HepG2 (cell line): Measurements from ENCODE around the gene BMAL1. TPM values are rescaled to one million over a fixed set of nuclear protein-coding genes. Genes with fewer than 3 reads are reported as not detected.

Experiments used
- ATAC-seq: fragments of 200-7000 bp; cut with Tn5 transposase; 3 replicates; pipeline ENCODE4 v1.9.1; 2020; ENCODE audit warnings: mild to moderate bottlenecking, moderate library complexity
- BruUV-seq: library from RNA; stranded (reverse); fragments of 400-500 nt; replicated peaks from 2 replicates; lab custom pipeline; 2021; lab: Mats Ljungman, UMichigan
- CTCF ChIA-PET: fragments of 300-600 bp; formaldehyde crosslinking; extraction: SDS; loops from one replicate; lab custom pipeline; 2021; ENCODE audit warnings: low total read pairs, inconsistent platforms, low intra/inter-chr PET ratio; lab: Yijun Ruan, JAX
- POLR2A ChIA-PET: fragments of 350-600 bp; sonication (Branson Sonifier 250); formaldehyde crosslinking; loops from one replicate; lab custom pipeline; 2020; ENCODE audit warnings: antibody characterized with exemption, inconsistent platforms; lab: Yijun Ruan, JAX
- DNase-seq: peaks from one replicate; pipeline ENCODE4 v3.0.0-alpha.2; 2015; ENCODE audit warnings: low spot score
- FAIRE-seq: peaks from 3 replicates; lab custom pipeline; 2011; peaks lifted over from hg19 to GRCh38; lab: Jason Lieb, UNC
- H2AFZ ChIP-seq: one replicate; pipeline ENCODE4 v1.6.1; 2011; ENCODE audit warnings: low read length, inconsistent platforms
- H3K27ac ChIP-seq: fragments of 300-600 bp; 3 replicates; pipeline ENCODE4 v1.8.0; 2011; ENCODE audit warnings: mixed run types, mild to moderate bottlenecking, mixed read lengths, low read length, inconsistent platforms; ENCODE audit not compliant: insufficient read depth; ENCODE audit errors: extremely low read length
- H3K27me3 ChIP-seq, 2 experiments: fragments of 200-600 bp in 1 of 2; 2 replicates in 1 of 2; 3 replicates in 1 of 2; pipeline versions ENCODE4 v1.6.0 to v1.8.0; 2011; ENCODE audit warnings: low read length in 2 of 2, mild to moderate bottlenecking in 2 of 2, moderate library complexity in 2 of 2, inconsistent platforms in 1 of 2; ENCODE audit not compliant: insufficient read depth in 2 of 2, control insufficient read depth in 1 of 2
- H3K36me3 ChIP-seq, 2 experiments: fragments of 200-600 bp in 1 of 2; replicated peaks in 1 of 2; 2 replicates in 1 of 2; 3 replicates in 1 of 2; pipeline versions ENCODE4 v1.5.1 to v1.8.0; 2011; ENCODE audit warnings: low read length in 2 of 2, inconsistent platforms in 1 of 2; ENCODE audit not compliant: insufficient read depth in 2 of 2, control insufficient read depth in 1 of 2
- H3K4me1 ChIP-seq: 2 replicates; pipeline ENCODE4 v1.5.1; 2012; ENCODE audit warnings: low read length, inconsistent platforms; ENCODE audit not compliant: insufficient read depth
- H3K4me2 ChIP-seq: 2 replicates; pipeline ENCODE4 v1.6.0; 2011; ENCODE audit warnings: low read depth, low read length, inconsistent platforms
- H3K4me3 ChIP-seq, 3 experiments: fragments of 200-600 bp in 1 of 3; sonication (generic), shearing (Covaris generic) in 1 of 3; replicated peaks in 1 of 3; 2 replicates each; pipeline ENCODE4 v1.5.1; 2011 to 2016; ENCODE audit warnings: low read length in 3 of 3, inconsistent platforms in 2 of 3, low read depth in 2 of 3, mild to moderate bottlenecking in 2 of 3, control low read depth in 1 of 3, mixed read lengths in 1 of 3; ENCODE audit not compliant: insufficient read depth in 1 of 3
- H3K79me2 ChIP-seq: one replicate; pipeline ENCODE4 v1.6.1; 2011; ENCODE audit warnings: low read length, inconsistent platforms; ENCODE audit not compliant: insufficient read depth
- H3K9ac ChIP-seq: 2 replicates; pipeline ENCODE4 v1.6.0; 2011; ENCODE audit warnings: mild to moderate bottlenecking, low read depth, low read length, inconsistent platforms; ENCODE audit not compliant: insufficient read depth
- H3K9me3 ChIP-seq: 2 replicates; pipeline ENCODE4 v1.5.1; 2012; ENCODE audit warnings: mild to moderate bottlenecking, low read length
- H4K20me1 ChIP-seq: 2 replicates; pipeline ENCODE4 v1.6.0; 2011; ENCODE audit warnings: inconsistent platforms, mild to moderate bottlenecking, low read length, moderate library complexity; ENCODE audit not compliant: insufficient read depth
- AGO2 ChIP-seq: fragments of 200-400 bp; formaldehyde crosslinking; optimal IDR thresholded peaks from 2 replicates; pipeline ENCODE3; 2017; ENCODE audit warnings: mild to moderate bottlenecking, low read depth, low read length, moderate library complexity
- ELF4 ChIP-seq: sonication (generic); formaldehyde crosslinking; IDR thresholded peaks from 2 replicates; pipeline ENCODE4 v1.5.0; 2020; ENCODE audit warnings: missing genetic modification reagents, mild to moderate bottlenecking, moderate library complexity, borderline replicate concordance
- RFXANK ChIP-seq: IDR thresholded peaks from 2 replicates; pipeline ENCODE4 v1.6.1; 2016
- SP2 ChIP-seq: sonication (generic); formaldehyde crosslinking; IDR thresholded peaks from 2 replicates; pipeline ENCODE4 v1.5.1; 2020; ENCODE audit warnings: mild to moderate bottlenecking, missing genetic modification reagents
- THAP9 ChIP-seq: sonication (generic); formaldehyde crosslinking; IDR thresholded peaks from 2 replicates; pipeline ENCODE4; 2020; ENCODE audit warnings: missing genetic modification reagents, mild to moderate bottlenecking, borderline replicate concordance
- ZNF552 ChIP-seq: sonication (generic); formaldehyde crosslinking; IDR thresholded peaks from 2 replicates; pipeline ENCODE4 v1.9.0; 2022; ENCODE audit warnings: missing genetic modification reagents, mild to moderate bottlenecking, borderline replicate concordance
- WGBS: methylation state at CpG from one replicate; pipeline ENCODE4 v1.1.6; 2017; ENCODE audit warnings: low lambda C conversion rate; 5-methylcytosine and 5-hydroxymethylcytosine counted together
- in situ Hi-C: cut with HindIII; loops from 2 replicates; pipeline ENCODE4 v1.10.0; 2017; ENCODE audit warnings: low pct_unique_long_range_greater_than_20kb; ENCODE audit not compliant: extremely low pct_ligation_motif_present
- intact Hi-C: fragments of 100-400 bp; cut with micrococcal nuclease; formaldehyde crosslinking; loops from one replicate; pipeline ENCODE4 v1.10.0; 2022; ENCODE audit not compliant: unreplicated experiment
- polyA plus RNA-seq, 8 experiments: library from polyadenylated mRNA; depleted of rRNA in 3 of 8; stranded (reverse) in 7 of 8; unstranded in 1 of 8; fragments of >200 nt; fragmentation: Illumina TruSeq in 4 of 8; extraction: Trizol in 4 of 8; gene quantifications; 2 replicates each; pipeline versions ENCODE4 v1.2.1 to v1.2.3, GENCODE V29; 2011 to 2016; ENCODE audit warnings: low read depth in 4 of 8, missing spikeins in 1 of 8, mixed read lengths in 1 of 8; ENCODE audit not compliant: insufficient read depth in 1 of 8
- total RNA-seq, 5 experiments: library from RNA; depleted of rRNA; stranded (reverse); fragments of >200 nt; fragmentation: Illumina TruSeq; extraction: Trizol; gene quantifications; 2 replicates each; pipeline ENCODE4 v1.2.3, GENCODE V29; 2016; ENCODE audit warnings: low read depth in 1 of 5

The BMAL1 gene
- total and polyA plus RNA-seq, 2 of the 13 experiments (the other 11 are each of a cell fraction or from before 2014, with no cell fraction given): 4.5 to 4.8 TPM

GRCh38 chr11:13314676-13315394, 37.2 kb downstream of the BMAL1 start:
- no peak for TF ChIP-seq SP2 (CRISPR knock-in tag)
- TF ChIP-seq AGO2: no peak
- no peak for TF ChIP-seq ELF4 (CRISPR knock-in tag)
- TF ChIP-seq RFXANK (CRISPR knock-in tag): no peak
- no peak for TF ChIP-seq THAP9 (CRISPR knock-in tag)
- TF ChIP-seq ZNF552 (CRISPR knock-in tag): no peak
- POLR2A ChIA-PET: no interaction called here
- CTCF ChIA-PET: no interaction called here
- no peaks in the 10 kb centered on the region for H3K79me2 ChIP-seq
- no peaks in the 10 kb centered on the region for H3K27me3 ChIP-seq
- in situ Hi-C loops: no loop called here
- no peak overlapping the region for H2AFZ ChIP-seq
- no peak overlapping the region for H3K27ac ChIP-seq
- H3K36me3 ChIP-seq: no peaks in the 10 kb centered on the region
- no peaks in the 10 kb centered on the region for H4K20me1 ChIP-seq
- H3K9ac ChIP-seq: no peak overlapping the region
- FAIRE-seq: no peak
- peaks cover 19% of the 10 kb centered on the region; the same call in 1 of the 2 replicates for H3K4me1 ChIP-seq
- BruUV-seq: no TSS peak
- H3K4me2 ChIP-seq: no peak overlapping the region
- H3K4me3 ChIP-seq: no peak overlapping the region
- ATAC-seq: no peak
- no peak for DNase-seq
- intact Hi-C loops: no loop called here
- 51% methylated on average over 2 of the region's 2 CpGs for WGBS
- H3K9me3 ChIP-seq: no peaks in the 10 kb centered on the region
